Panc1 (cell line): ENCODE results near the gene AMMECR1L. TPM values are rescaled to one million over a fixed set of nuclear protein-coding genes. Genes with fewer than 3 reads are reported as not detected.

Source experiments
- ATAC-seq: fragments of 200-7000 bp; cut with Tn5 transposase; 2 replicates; pipeline ENCODE4 v1.9.1; 2020; ENCODE audit warnings: mild to moderate bottlenecking, moderate library complexity
- BruUV-seq: library from RNA; stranded (reverse); fragments of 400-500 nt; replicated peaks from 2 replicates; lab custom pipeline; 2021; lab: Mats Ljungman, UMichigan
- CTCF ChIA-PET: fragments of 300-600 bp; sonication (Branson Sonifier 250); formaldehyde crosslinking; loops from one replicate; lab custom pipeline; 2022; ENCODE audit warnings: antibody characterized with exemption; lab: Charles Lee
- POLR2A ChIA-PET: fragments of 300-600 bp; sonication (Branson Sonifier 250); formaldehyde crosslinking; loops from one replicate; lab custom pipeline; 2022; ENCODE audit warnings: antibody characterized with exemption; lab: Charles Lee
- DNase-seq: peaks from one replicate; pipeline ENCODE4 v3.0.0-alpha.2; 2010; ENCODE audit warnings: low read depth, low spot score
- H3K27ac ChIP-seq: 2 replicates; pipeline ENCODE4 v1.5.1; 2011; ENCODE audit warnings: mild to moderate bottlenecking, low read length, inconsistent platforms
- H3K27me3 ChIP-seq: fragments of 200-500 bp; sonication (Bioruptor generic); 2 replicates; pipeline ENCODE4 v1.6.0; 2014; ENCODE audit warnings: low read length, inconsistent platforms; ENCODE audit not compliant: control insufficient read depth, insufficient read depth
- H3K36me3 ChIP-seq: fragments of 200-500 bp; sonication (Bioruptor generic); 2 replicates; pipeline ENCODE4 v1.5.1; 2014; ENCODE audit warnings: inconsistent platforms, mild to moderate bottlenecking, low read length, moderate library complexity; ENCODE audit not compliant: control insufficient read depth, insufficient read depth
- H3K4me1 ChIP-seq: 2 replicates; pipeline ENCODE4 v1.5.1; 2011; ENCODE audit warnings: inconsistent platforms, mild to moderate bottlenecking, low read length, moderate library complexity; ENCODE audit not compliant: control insufficient read depth, insufficient read depth
- H3K4me3 ChIP-seq, 2 experiments: 2 replicates each; pipeline ENCODE4 v1.5.1; 2011 to 2012; ENCODE audit warnings: low read depth in 2 of 2, low read length in 2 of 2, mild to moderate bottlenecking in 2 of 2, inconsistent platforms in 1 of 2, moderate library complexity in 1 of 2
- H3K9me3 ChIP-seq: fragments of 200-500 bp; sonication (Bioruptor generic); 2 replicates; pipeline ENCODE4 v1.5.1; 2014; ENCODE audit warnings: low read depth, mild to moderate bottlenecking, inconsistent platforms, low read length, moderate library complexity; ENCODE audit not compliant: control insufficient read depth, insufficient read depth
- POLR2AphosphoS5 ChIP-seq: IDR thresholded peaks from 2 replicates; pipeline ENCODE4 v1.6.1; 2012; ENCODE audit warnings: mild to moderate bottlenecking, low read depth, low read length, moderate library complexity
- SIN3A ChIP-seq: IDR thresholded peaks from 2 replicates; pipeline ENCODE4 v1.6.1; 2012; ENCODE audit warnings: low read depth, mild to moderate bottlenecking, low read length, moderate library complexity, borderline replicate concordance; ENCODE audit not compliant: insufficient read depth
- TCF7L2 ChIP-seq: IDR thresholded peaks from 2 replicates; pipeline ENCODE4 v1.6.1; 2011; ENCODE audit warnings: mild to moderate bottlenecking, low read depth, low read length, inconsistent platforms
- in situ Hi-C: cut with HindIII; loops from 2 replicates; pipeline ENCODE4 v1.10.0; 2016; ENCODE audit warnings: low sequenced_read_pairs, low pct_unique_long_range_greater_than_20kb
- intact Hi-C: fragments of 100-400 bp; cut with micrococcal nuclease; formaldehyde crosslinking; loops from one replicate; pipeline ENCODE4 v1.10.0; 2022; ENCODE audit not compliant: unreplicated experiment
- total RNA-seq: library from RNA; stranded (reverse); gene quantifications from one replicate; pipeline ENCODE4 v1.2.1, GENCODE V29; 2021; ENCODE audit not compliant: unreplicated experiment
- TF ChIP-seq, protein P1 (sequence below), 2 experiments: IDR thresholded peaks; 2 replicates each; pipeline ENCODE4 v1.6.1; 2011 to 2012; ENCODE audit warnings: low read depth in 2 of 2, control low read depth in 1 of 2, low read length in 1 of 2, mild to moderate bottlenecking in 1 of 2, moderate library complexity in 1 of 2; ENCODE audit not compliant: insufficient read depth in 1 of 2
- TF ChIP-seq, protein P2 (sequence below): fragments of 450-650 bp; IDR thresholded peaks from 2 replicates; pipeline ENCODE4 v1.5.1; 2017; ENCODE audit warnings: mild to moderate bottlenecking

Gene AMMECR1L
- total RNA-seq, 1 experiment from 2014 or later, result 26.5 TPM

DNA sequence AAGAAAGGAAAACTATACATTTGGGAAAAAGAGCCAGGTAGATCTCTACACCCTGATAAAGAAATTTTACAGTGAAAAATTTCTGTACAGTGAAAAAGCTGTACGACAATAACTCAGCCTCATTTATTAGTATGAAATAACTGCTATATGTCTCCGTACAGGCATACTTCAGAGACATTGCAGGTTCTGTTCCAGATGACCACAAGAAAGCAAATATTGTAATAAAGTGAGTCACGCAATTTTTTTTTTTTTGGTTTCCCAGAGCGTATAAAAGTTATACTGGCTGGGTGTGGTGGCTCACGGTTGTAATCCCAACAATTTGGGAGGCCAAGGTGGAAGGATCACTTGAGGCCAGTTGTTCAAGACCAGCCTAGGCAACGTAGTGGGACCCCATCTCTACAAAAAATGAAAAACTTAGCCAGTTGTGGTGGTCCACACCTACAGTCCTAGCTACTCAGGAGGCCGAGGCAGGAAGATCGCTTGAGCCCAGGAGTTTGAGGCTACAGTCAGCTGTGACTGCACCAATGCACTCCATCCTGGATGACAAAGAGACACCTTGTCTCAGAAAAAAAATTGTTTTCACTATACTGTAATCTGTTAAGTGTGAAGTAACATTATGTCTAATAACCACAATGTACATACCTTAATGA is 28.2 kb upstream of the AMMECR1L start:
- no TSS peak for BruUV-seq
- no peaks in the 10 kb centered on the region for H3K27me3 ChIP-seq
- H3K36me3 ChIP-seq, result no peaks in the 10 kb centered on the region
- DNase-seq (peak; percentile 68), ATAC-seq (peak; percentile 92)
- in situ Hi-C loops (no loop called here), intact Hi-C loops (no loop called here)
- no peak overlapping the region for H3K27ac ChIP-seq
- TF ChIP-seq SIN3A (no peak), TCF7L2 (peak; percentile 78)
- no peaks in the 10 kb centered on the region for H3K9me3 ChIP-seq
- ChIA-PET POLR2A (no interaction called here), CTCF (no interaction called here)
- H3K4me1 ChIP-seq, result 0 out of 2 replicates have a peak, but pooled peaks cover 6% of the 10 kb centered on the region
- no peak overlapping the region for H3K4me3 ChIP-seq

DNA sequence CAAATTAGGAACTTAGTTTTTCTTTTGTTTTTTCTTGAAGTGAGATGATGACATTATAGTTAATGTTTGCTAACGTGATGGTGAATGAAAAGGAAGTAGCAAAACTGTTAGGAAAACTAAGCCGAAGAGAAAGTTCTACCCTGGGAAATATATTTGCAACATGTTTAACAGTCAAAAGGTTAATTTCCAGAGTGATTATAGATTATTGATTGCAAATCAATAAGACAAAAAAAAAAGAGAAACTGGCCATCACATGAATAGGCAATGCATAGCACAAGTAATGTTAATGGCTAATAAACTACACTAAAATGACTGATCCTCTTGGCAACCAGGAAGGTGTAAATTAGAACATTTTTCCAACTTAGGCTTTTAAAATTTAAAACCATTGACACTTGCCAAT is 26.0 kb upstream of the AMMECR1L start:
- intact Hi-C loops (no loop called here), in situ Hi-C loops (no loop called here)
- no TSS peak for BruUV-seq
- Histone ChIP-seq H3K9me3 (no peaks in the 10 kb centered on the region), H3K27me3 (no peaks in the 10 kb centered on the region), H3K27ac (no peak overlapping the region), H3K4me1 (0 out of 2 replicates have a peak, but pooled peaks cover 6% of the 10 kb centered on the region), H3K4me3 (no peak overlapping the region), H3K36me3 (no peaks in the 10 kb centered on the region)
- ATAC-seq (no peak), DNase-seq (no peak)
- POLR2A ChIA-PET, result no interaction called here
- CTCF ChIA-PET, result no interaction called here
- TF ChIP-seq, protein P1, sequence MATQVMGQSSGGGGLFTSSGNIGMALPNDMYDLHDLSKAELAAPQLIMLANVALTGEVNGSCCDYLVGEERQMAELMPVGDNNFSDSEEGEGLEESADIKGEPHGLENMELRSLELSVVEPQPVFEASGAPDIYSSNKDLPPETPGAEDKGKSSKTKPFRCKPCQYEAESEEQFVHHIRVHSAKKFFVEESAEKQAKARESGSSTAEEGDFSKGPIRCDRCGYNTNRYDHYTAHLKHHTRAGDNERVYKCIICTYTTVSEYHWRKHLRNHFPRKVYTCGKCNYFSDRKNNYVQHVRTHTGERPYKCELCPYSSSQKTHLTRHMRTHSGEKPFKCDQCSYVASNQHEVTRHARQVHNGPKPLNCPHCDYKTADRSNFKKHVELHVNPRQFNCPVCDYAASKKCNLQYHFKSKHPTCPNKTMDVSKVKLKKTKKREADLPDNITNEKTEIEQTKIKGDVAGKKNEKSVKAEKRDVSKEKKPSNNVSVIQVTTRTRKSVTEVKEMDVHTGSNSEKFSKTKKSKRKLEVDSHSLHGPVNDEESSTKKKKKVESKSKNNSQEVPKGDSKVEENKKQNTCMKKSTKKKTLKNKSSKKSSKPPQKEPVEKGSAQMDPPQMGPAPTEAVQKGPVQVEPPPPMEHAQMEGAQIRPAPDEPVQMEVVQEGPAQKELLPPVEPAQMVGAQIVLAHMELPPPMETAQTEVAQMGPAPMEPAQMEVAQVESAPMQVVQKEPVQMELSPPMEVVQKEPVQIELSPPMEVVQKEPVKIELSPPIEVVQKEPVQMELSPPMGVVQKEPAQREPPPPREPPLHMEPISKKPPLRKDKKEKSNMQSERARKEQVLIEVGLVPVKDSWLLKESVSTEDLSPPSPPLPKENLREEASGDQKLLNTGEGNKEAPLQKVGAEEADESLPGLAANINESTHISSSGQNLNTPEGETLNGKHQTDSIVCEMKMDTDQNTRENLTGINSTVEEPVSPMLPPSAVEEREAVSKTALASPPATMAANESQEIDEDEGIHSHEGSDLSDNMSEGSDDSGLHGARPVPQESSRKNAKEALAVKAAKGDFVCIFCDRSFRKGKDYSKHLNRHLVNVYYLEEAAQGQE (IDR thresholded peaks at IDR 0.05; ENCODE audit: insufficient read depth in 1 of 2, low read depth in 2 of 2, low read length in 1 of 2), result no peak
- TF ChIP-seq SIN3A (no peak), TCF7L2 (no peak), POLR2AphosphoS5 (no peak)
- TF ChIP-seq, protein P2, sequence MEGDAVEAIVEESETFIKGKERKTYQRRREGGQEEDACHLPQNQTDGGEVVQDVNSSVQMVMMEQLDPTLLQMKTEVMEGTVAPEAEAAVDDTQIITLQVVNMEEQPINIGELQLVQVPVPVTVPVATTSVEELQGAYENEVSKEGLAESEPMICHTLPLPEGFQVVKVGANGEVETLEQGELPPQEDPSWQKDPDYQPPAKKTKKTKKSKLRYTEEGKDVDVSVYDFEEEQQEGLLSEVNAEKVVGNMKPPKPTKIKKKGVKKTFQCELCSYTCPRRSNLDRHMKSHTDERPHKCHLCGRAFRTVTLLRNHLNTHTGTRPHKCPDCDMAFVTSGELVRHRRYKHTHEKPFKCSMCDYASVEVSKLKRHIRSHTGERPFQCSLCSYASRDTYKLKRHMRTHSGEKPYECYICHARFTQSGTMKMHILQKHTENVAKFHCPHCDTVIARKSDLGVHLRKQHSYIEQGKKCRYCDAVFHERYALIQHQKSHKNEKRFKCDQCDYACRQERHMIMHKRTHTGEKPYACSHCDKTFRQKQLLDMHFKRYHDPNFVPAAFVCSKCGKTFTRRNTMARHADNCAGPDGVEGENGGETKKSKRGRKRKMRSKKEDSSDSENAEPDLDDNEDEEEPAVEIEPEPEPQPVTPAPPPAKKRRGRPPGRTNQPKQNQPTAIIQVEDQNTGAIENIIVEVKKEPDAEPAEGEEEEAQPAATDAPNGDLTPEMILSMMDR, result no peak

DNA sequence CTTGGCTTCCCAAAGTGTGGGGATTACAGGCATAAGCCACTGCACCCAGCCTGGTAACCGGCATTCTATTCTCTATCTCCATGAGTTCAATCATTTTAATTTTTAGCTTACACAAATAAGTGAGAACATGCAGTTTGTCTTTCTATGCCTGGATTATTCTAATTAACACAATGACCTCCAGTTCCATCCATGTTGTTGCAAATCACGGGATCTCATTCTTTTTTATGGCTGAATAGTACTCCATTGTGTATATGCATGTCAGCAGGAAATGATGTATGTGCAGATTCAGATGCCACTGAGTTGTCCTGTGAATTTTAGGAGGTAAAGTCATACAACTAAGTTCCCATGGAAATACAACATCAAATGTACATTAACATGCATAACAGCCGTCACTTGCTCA is 24.7 kb upstream of the AMMECR1L start:
- no peak for DNase-seq
- no TSS peak for BruUV-seq
- ChIA-PET POLR2A (no interaction called here), CTCF (no interaction called here)
- intact Hi-C loops, result no loop called here
- TF ChIP-seq, protein P1 (IDR thresholded peaks at IDR 0.05; ENCODE audit: insufficient read depth in 1 of 2, low read depth in 2 of 2, low read length in 1 of 2), result no peak
- TF ChIP-seq TCF7L2 (no peak), POLR2AphosphoS5 (no peak), SIN3A (no peak)
- TF ChIP-seq, protein P2, result no peak
- no peaks in the 10 kb centered on the region for H3K9me3 ChIP-seq
- H3K36me3 ChIP-seq, result no peaks in the 10 kb centered on the region
- no peak overlapping the region for H3K4me3 ChIP-seq
- 0 out of 2 replicates have a peak, but pooled peaks cover 6% of the 10 kb centered on the region for H3K4me1 ChIP-seq
- no peak overlapping the region for H3K27ac ChIP-seq
- no peak for ATAC-seq
- in situ Hi-C loops, result no loop called here
- no peaks in the 10 kb centered on the region for H3K27me3 ChIP-seq
